IMR-90 (cell line): ENCODE results near the gene ZNF783. TPM values are rescaled to one million over a fixed set of nuclear protein-coding genes. Genes with fewer than 3 reads are reported as not detected.

ENCODE experiments used
- ATAC-seq: fragments of 200-7000 bp; cut with Tn5 transposase; 2 replicates; pipeline ENCODE4 v1.9.1; 2020; ENCODE audit warnings: low read depth, mild to moderate bottlenecking, moderate library complexity
- BruUV-seq: library from RNA; stranded (reverse); fragments of 400-500 nt; replicated peaks from 2 replicates; lab custom pipeline; 2021; lab: Mats Ljungman, UMichigan
- CTCF ChIA-PET: fragments of 300-600 bp; formaldehyde crosslinking; extraction: SDS; loops from one replicate; lab custom pipeline; 2021; ENCODE audit warnings: antibody characterized with exemption; lab: Yijun Ruan, JAX
- POLR2A ChIA-PET: fragments of 300-600 bp; sonication (Branson Sonifier 250); formaldehyde crosslinking; loops from one replicate; lab custom pipeline; 2022; ENCODE audit warnings: antibody characterized with exemption; ENCODE audit not compliant: unreplicated experiment; lab: Charles Lee
- DNase-seq: peaks from one replicate; pipeline ENCODE4 v3.0.0; 2013
- H2AFZ ChIP-seq: replicated peaks from 2 replicates; pipeline ENCODE3; 2013; ENCODE audit warnings: low read length, mild to moderate bottlenecking; ENCODE audit not compliant: poor library complexity
- H2AK5ac ChIP-seq: 2 replicates; pipeline ENCODE4 v1.6.1; 2013; ENCODE audit warnings: low read depth, low read length, inconsistent platforms
- H2AK9ac ChIP-seq: replicated peaks from 2 replicates; pipeline ENCODE3; 2013; ENCODE audit warnings: mild to moderate bottlenecking, low read depth, low read length, moderate library complexity; ENCODE audit not compliant: poor library complexity
- H2BK120ac ChIP-seq: 2 replicates; pipeline ENCODE4 v1.6.1; 2013; ENCODE audit warnings: low read depth, low read length, inconsistent platforms
- H2BK15ac ChIP-seq: 3 replicates; pipeline ENCODE4 v1.6.1; 2013; ENCODE audit warnings: low read depth, low read length, inconsistent platforms
- H2BK20ac ChIP-seq: 2 replicates; pipeline ENCODE4 v1.6.1; 2013; ENCODE audit warnings: low read depth, mild to moderate bottlenecking, inconsistent platforms, low read length, moderate library complexity
- H2BK5ac ChIP-seq: 2 replicates; pipeline ENCODE4 v1.6.1; 2013; ENCODE audit warnings: mild to moderate bottlenecking, low read depth, low read length, inconsistent platforms; ENCODE audit not compliant: poor library complexity, severe bottlenecking
- H3K14ac ChIP-seq: replicated peaks from 2 replicates; pipeline ENCODE4 v1.6.1; 2013; ENCODE audit warnings: low read depth, low read length, inconsistent platforms
- H3K18ac ChIP-seq: 2 replicates; pipeline ENCODE4 v1.6.1; 2013; ENCODE audit warnings: low read depth, low read length, control low read depth
- H3K23ac ChIP-seq: 2 replicates; pipeline ENCODE4 v1.6.1; 2013; ENCODE audit warnings: low read depth, low read length, inconsistent platforms
- H3K27ac ChIP-seq: 2 replicates; pipeline ENCODE4 v1.5.1; 2013; ENCODE audit warnings: mild to moderate bottlenecking, control low read depth, low read length; ENCODE audit not compliant: insufficient read depth
- H3K27me3 ChIP-seq: 2 replicates; pipeline ENCODE4 v1.6.1; 2013; ENCODE audit warnings: low read length; ENCODE audit not compliant: control insufficient read depth, insufficient read depth
- H3K36me3 ChIP-seq: 2 replicates; pipeline ENCODE4 v1.6.1; 2013; ENCODE audit warnings: low read length, mixed read lengths; ENCODE audit not compliant: control insufficient read depth, insufficient read depth
- H3K4ac ChIP-seq: 2 replicates; pipeline ENCODE4 v1.6.1; 2013; ENCODE audit warnings: low read depth, low read length, inconsistent platforms
- H3K4me1 ChIP-seq: 2 replicates; pipeline ENCODE4 v1.6.1; 2013; ENCODE audit warnings: low read length, mixed read lengths; ENCODE audit not compliant: control insufficient read depth, insufficient read depth
- H3K4me2 ChIP-seq: 2 replicates; pipeline ENCODE4 v1.6.1; 2013; ENCODE audit warnings: low read depth, mild to moderate bottlenecking, control low read depth, low read length, moderate library complexity
- H3K4me3 ChIP-seq: 2 replicates; pipeline ENCODE4 v1.5.1; 2013; ENCODE audit warnings: low read depth, mild to moderate bottlenecking, control low read depth, low read length, moderate library complexity; ENCODE audit not compliant: insufficient read depth
- H3K56ac ChIP-seq: 2 replicates; pipeline ENCODE4 v1.6.1; 2013; ENCODE audit warnings: low read length, inconsistent platforms; ENCODE audit not compliant: insufficient read depth; ENCODE audit errors: extremely low read depth
- H3K79me1 ChIP-seq, 2 experiments: 2 replicates each; pipeline ENCODE4 v1.6.1; 2013; ENCODE audit warnings: low read length in 2 of 2, inconsistent platforms in 1 of 2, low read depth in 1 of 2
- H3K9ac ChIP-seq: 2 replicates; pipeline ENCODE4 v1.6.1; 2013; ENCODE audit warnings: low read depth, low read length, control low read depth
- H3K9me1 ChIP-seq: 2 replicates; pipeline ENCODE4 v1.6.1; 2013; ENCODE audit warnings: low read length, inconsistent platforms; ENCODE audit not compliant: insufficient read depth
- H3K9me3 ChIP-seq: 2 replicates; pipeline ENCODE4 v1.6.1; 2013; ENCODE audit warnings: low read length; ENCODE audit not compliant: control insufficient read depth, insufficient read depth
- H4K20me1 ChIP-seq: 2 replicates; pipeline ENCODE4 v1.6.1; 2013; ENCODE audit warnings: low read length, inconsistent platforms; ENCODE audit not compliant: insufficient read depth
- H4K5ac ChIP-seq: 2 replicates; pipeline ENCODE4 v1.6.1; 2013; ENCODE audit warnings: mild to moderate bottlenecking, low read depth, low read length, control low read depth
- H4K8ac ChIP-seq, 2 experiments: 2 replicates each; pipeline ENCODE4 v1.6.1; 2013; ENCODE audit warnings: low read depth in 2 of 2, low read length in 2 of 2, control low read depth in 1 of 2, inconsistent platforms in 1 of 2
- H4K91ac ChIP-seq: 2 replicates; pipeline ENCODE4 v1.6.1; 2013; ENCODE audit warnings: low read depth, low read length, inconsistent platforms; ENCODE audit not compliant: insufficient read depth
- BHLHE40 ChIP-seq: fragments of 150-350 bp; IDR thresholded peaks from 2 replicates; pipeline ENCODE4 v1.6.1; 2016; ENCODE audit warnings: mild to moderate bottlenecking, low read depth, low read length
- CHD1 ChIP-seq: IDR thresholded peaks from 2 replicates; pipeline ENCODE4 v1.6.1; 2012; ENCODE audit warnings: low read depth, low read length, improper control_type of control experiment
- MXI1 ChIP-seq: IDR thresholded peaks from 2 replicates; pipeline ENCODE4 v1.6.1; 2012; ENCODE audit warnings: low read depth, mild to moderate bottlenecking, low read length, moderate library complexity, borderline replicate concordance
- NFE2L2 ChIP-seq: fragments of 150-350 bp; IDR thresholded peaks from 2 replicates; pipeline ENCODE4 v1.6.1; 2016; ENCODE audit warnings: low read depth, mild to moderate bottlenecking, low read length
- POLR2A ChIP-seq: IDR thresholded peaks from 2 replicates; pipeline ENCODE4 v1.6.1; 2012; ENCODE audit warnings: mild to moderate bottlenecking, low read depth, low read length
- RAD21 ChIP-seq: IDR thresholded peaks from 2 replicates; pipeline ENCODE4 v1.6.1; 2012; ENCODE audit warnings: low read length, improper control_type of control experiment
- SMC3 ChIP-seq: fragments of 150-350 bp; IDR thresholded peaks from 2 replicates; pipeline ENCODE4 v1.6.1; 2016; ENCODE audit warnings: low read depth, mild to moderate bottlenecking, antibody characterized with exemption, low read length, moderate library complexity
- WGBS, 2 experiments: methylation state at CpG; one replicate each; pipeline versions ENCODE4 v1.1.5 to v1.1.7; 2013; ENCODE audit warnings: missing lambda C conversion rate in 2 of 2; ENCODE audit not compliant: insufficient read length in 1 of 2; ENCODE audit errors: extremely low coverage in 2 of 2; 5-methylcytosine and 5-hydroxymethylcytosine counted together
- dilution Hi-C: fragments of 300-500 bp; cut with HindIII; formaldehyde crosslinking; loops from one replicate; pipeline ENCODE4 v1.14.3; 2018; ENCODE audit warnings: low sequenced_read_pairs; ENCODE audit not compliant: unreplicated experiment
- in situ Hi-C: fragments of 300-500 bp; cut with MboI; formaldehyde crosslinking; loops from 3 replicates; pipeline ENCODE4 v1.14.3; 2019; ENCODE audit warnings: low sequenced_read_pairs, inconsistent platforms, mixed read lengths
- intact Hi-C: fragments of 100-400 bp; cut with micrococcal nuclease; formaldehyde crosslinking; loops from 2 replicates; pipeline ENCODE4 v1.10.0; 2022
- polyA plus RNA-seq, 3 experiments: library from polyadenylated mRNA; depleted of rRNA; stranded (reverse); fragments of >200 nt; gene quantifications; 2 replicates each; pipeline ENCODE4 v1.2.3, GENCODE V29; 2012; ENCODE audit warnings: low replicate concordance in 1 of 3
- total RNA-seq: library from RNA; depleted of rRNA; stranded (reverse); fragments of >200 nt; gene quantifications from 2 replicates; pipeline ENCODE4 v1.2.3, GENCODE V29; 2012
- TF ChIP-seq, protein P1 (sequence below): fragments of 150-350 bp; IDR thresholded peaks from 2 replicates; pipeline ENCODE4 v1.6.1; 2016; ENCODE audit warnings: low read depth, mild to moderate bottlenecking, low read length, moderate library complexity, borderline replicate concordance

ZNF783 gene
- total and polyA plus RNA-seq, 2 of the 4 experiments (the other 2 are of a cell fraction) = 2.3 to 7.2 TPM

- no peak for TF ChIP-seq CHD1
- TF ChIP-seq, protein P1, sequence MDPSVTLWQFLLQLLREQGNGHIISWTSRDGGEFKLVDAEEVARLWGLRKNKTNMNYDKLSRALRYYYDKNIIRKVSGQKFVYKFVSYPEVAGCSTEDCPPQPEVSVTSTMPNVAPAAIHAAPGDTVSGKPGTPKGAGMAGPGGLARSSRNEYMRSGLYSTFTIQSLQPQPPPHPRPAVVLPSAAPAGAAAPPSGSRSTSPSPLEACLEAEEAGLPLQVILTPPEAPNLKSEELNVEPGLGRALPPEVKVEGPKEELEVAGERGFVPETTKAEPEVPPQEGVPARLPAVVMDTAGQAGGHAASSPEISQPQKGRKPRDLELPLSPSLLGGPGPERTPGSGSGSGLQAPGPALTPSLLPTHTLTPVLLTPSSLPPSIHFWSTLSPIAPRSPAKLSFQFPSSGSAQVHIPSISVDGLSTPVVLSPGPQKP = no peak
Measured at GRCh38 chr7:149240637-149241036, 21.4 kb upstream of the ZNF783 start (continued).

DNA sequence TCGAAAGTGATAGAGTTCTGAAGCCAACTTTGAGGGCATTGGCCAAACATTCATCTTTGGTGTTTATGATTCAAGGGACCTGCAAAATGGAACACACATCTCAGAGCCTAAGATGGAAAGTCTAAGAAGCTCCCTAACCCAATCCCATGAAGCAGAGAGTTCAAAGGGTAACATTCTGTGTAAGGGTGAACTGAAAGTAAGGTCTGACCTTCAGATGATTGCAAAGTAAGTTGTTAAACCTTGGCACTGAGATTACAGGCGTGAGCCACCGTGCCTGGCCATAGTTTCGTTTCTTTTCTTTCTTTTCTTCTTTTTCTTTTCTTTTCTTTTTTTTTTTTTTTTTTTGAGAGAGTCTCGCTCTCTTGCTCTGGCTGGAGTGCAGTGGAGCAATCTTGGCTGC is 20.3 kb upstream of the ZNF783 start:
- peaks cover 7% of the 10 kb centered on the region; the same call in 1 of the 2 replicates for H3K4me1 ChIP-seq
- WGBS, 2 experiments = no CpG with 5 or more reads among the region's 5 CpGs
- H3K79me1 ChIP-seq = peaks cover 8 to 34% of the 10 kb centered on the region in 2 experiments; a peak in 3 of 4 replicates
- H2BK15ac ChIP-seq = no peak overlapping the region
- no peak overlapping the region for H4K8ac ChIP-seq
- POLR2A ChIA-PET = no interaction called here
- ATAC-seq (no peak), DNase-seq (no peak)
- no peak overlapping the region for H3K4ac ChIP-seq
- no peak overlapping the region for H3K9ac ChIP-seq
- no peak overlapping the region for H2AK5ac ChIP-seq
- H3K27me3 ChIP-seq = no peaks in the 10 kb centered on the region
- TF ChIP-seq SMC3 (no peak), NFE2L2 (no peak), RAD21 (no peak), POLR2A (no peak), MXI1 (no peak), BHLHE40 (no peak)
- H2BK120ac ChIP-seq = no peak overlapping the region
- H3K36me3 ChIP-seq = no peaks in the 10 kb centered on the region
- no peak overlapping the region for H3K4me2 ChIP-seq
- H3K27ac ChIP-seq = no peak overlapping the region
- dilution Hi-C loops = no loop called here
- no peaks in the 10 kb centered on the region; the same call in 1 of the 2 replicates for H3K9me3 ChIP-seq
- H4K5ac ChIP-seq = no peak overlapping the region
- H3K56ac ChIP-seq = no peak overlapping the region
- in situ Hi-C loops = no loop called here
- no peak overlapping the region for H2BK5ac ChIP-seq
- CTCF ChIA-PET = no interaction called here
- H2AFZ ChIP-seq = no peak overlapping the region
- no TSS peak for BruUV-seq
- H4K20me1 ChIP-seq = 0 out of 2 replicates have a peak, but pooled peaks cover 5% of the 10 kb centered on the region
- H3K23ac ChIP-seq = no peak overlapping the region
- intact Hi-C loops = no loop called here
- no peak overlapping the region for H3K14ac ChIP-seq
- H3K18ac ChIP-seq = no peak overlapping the region
- no peak overlapping the region for H4K91ac ChIP-seq
- no peak overlapping the region for H3K4me3 ChIP-seq
- 0 out of 2 replicates have a peak, but pooled peaks cover 2% of the 10 kb centered on the region for H3K9me1 ChIP-seq
- H2AK9ac ChIP-seq = no peak overlapping the region
- H2BK20ac ChIP-seq = no peak overlapping the region
